OCI-LY1 (cell line): ENCODE measurements around the gene STK16.

Source experiments
- EZH2 ChIP-seq: fragments of 200-600 bp; sonication (generic), shearing (Covaris generic); IDR thresholded peaks from 2 replicates; pipeline ENCODE4 v1.8.0; 2017; ENCODE audit warnings: borderline replicate concordance, mixed run types, mild to moderate bottlenecking, antibody characterized with exemption, low read length, moderate library complexity, mixed read lengths
- TF ChIP-seq, protein P1 (sequence below): fragments of 200-600 bp; sonication (generic), shearing (Covaris generic); IDR thresholded peaks from 2 replicates; pipeline ENCODE4 v1.5.1; 2017; ENCODE audit warnings: mild to moderate bottlenecking, antibody characterized with exemption, low read length, moderate library complexity, mixed read lengths

DNA sequence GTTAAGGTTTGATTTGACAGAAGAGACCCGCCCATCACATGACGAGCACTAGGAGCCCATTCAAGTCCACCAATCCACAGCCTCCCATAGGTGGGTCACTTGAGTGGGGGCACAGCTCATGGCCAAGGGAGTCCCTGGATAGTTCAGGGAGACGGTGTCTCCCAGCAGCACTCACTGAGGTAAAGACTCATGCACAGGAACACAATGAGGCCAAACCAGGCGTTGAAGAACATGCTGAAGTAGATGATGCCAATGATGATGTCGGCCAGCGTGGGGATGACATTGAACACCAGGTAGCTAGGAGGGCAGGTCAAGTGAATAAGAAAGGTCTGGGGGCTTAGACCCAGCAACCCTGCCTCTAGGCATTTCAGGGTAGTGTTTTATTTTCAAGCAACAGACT, 30.5 kb upstream of the STK16 start:
- TF ChIP-seq, protein P1, sequence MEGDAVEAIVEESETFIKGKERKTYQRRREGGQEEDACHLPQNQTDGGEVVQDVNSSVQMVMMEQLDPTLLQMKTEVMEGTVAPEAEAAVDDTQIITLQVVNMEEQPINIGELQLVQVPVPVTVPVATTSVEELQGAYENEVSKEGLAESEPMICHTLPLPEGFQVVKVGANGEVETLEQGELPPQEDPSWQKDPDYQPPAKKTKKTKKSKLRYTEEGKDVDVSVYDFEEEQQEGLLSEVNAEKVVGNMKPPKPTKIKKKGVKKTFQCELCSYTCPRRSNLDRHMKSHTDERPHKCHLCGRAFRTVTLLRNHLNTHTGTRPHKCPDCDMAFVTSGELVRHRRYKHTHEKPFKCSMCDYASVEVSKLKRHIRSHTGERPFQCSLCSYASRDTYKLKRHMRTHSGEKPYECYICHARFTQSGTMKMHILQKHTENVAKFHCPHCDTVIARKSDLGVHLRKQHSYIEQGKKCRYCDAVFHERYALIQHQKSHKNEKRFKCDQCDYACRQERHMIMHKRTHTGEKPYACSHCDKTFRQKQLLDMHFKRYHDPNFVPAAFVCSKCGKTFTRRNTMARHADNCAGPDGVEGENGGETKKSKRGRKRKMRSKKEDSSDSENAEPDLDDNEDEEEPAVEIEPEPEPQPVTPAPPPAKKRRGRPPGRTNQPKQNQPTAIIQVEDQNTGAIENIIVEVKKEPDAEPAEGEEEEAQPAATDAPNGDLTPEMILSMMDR, result no peak
- no peak for TF ChIP-seq EZH2
